Upper lobe of left lung (tissue), 4 donors: Measurements from ENCODE around the gene KAT6B.

ENCODE experiments used
- EP300 ChIP-seq, 4 donors: sonication (generic); formaldehyde crosslinking; IDR thresholded peaks; one replicate each; pipeline ENCODE4 v1.5.1; 2017; ENCODE audit warnings: antibody characterized with exemption in 4 of 4, control low read depth in 2 of 4
- POLR2A ChIP-seq, 4 donors: fragments of 450-650 bp; IDR thresholded peaks; one replicate each; pipeline ENCODE4 v1.5.1; 2016 to 2017; ENCODE audit warnings: antibody characterized with exemption in 4 of 4, mild to moderate bottlenecking in 2 of 4
- POLR2AphosphoS5 ChIP-seq, 2 donors: sonication (generic); formaldehyde crosslinking; IDR thresholded peaks; one replicate each; pipeline ENCODE4 v1.5.1; 2017; ENCODE audit warnings: antibody characterized with exemption in 2 of 2
- TF ChIP-seq, protein P1 (sequence below), 6 experiments: fragments of 450-650 bp in 4 of 6; fragments of 200-600 bp in 2 of 6; sonication (generic) in 2 of 6; IDR thresholded peaks; one replicate each; pipeline ENCODE4 v1.5.1; 2016 to 2019; ENCODE audit warnings: antibody characterized with exemption in 6 of 6

DNA sequence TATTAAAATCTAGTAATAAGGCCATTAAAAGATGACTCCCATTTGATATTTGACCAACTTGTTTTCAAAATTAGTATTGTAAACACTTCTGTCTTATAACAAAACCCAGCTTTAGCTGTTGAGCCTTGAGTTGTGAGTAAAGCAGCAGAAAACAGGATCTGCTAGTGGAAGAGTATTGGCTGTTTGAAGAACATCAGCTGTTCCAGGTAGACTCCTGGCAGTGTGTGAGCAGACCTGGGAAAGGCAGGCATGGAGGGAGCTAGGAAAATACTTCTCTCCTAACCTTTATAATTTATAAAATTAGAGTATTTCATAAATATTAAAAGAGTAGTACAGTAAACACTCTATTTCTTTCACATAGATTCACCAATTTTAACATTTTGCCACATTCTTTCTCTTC lies 29.0 kb downstream of the KAT6B start:
- no peak for TF ChIP-seq POLR2AphosphoS5 (IDR thresholded peaks at IDR 0.05)
- TF ChIP-seq, protein P1, sequence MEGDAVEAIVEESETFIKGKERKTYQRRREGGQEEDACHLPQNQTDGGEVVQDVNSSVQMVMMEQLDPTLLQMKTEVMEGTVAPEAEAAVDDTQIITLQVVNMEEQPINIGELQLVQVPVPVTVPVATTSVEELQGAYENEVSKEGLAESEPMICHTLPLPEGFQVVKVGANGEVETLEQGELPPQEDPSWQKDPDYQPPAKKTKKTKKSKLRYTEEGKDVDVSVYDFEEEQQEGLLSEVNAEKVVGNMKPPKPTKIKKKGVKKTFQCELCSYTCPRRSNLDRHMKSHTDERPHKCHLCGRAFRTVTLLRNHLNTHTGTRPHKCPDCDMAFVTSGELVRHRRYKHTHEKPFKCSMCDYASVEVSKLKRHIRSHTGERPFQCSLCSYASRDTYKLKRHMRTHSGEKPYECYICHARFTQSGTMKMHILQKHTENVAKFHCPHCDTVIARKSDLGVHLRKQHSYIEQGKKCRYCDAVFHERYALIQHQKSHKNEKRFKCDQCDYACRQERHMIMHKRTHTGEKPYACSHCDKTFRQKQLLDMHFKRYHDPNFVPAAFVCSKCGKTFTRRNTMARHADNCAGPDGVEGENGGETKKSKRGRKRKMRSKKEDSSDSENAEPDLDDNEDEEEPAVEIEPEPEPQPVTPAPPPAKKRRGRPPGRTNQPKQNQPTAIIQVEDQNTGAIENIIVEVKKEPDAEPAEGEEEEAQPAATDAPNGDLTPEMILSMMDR (IDR thresholded peaks at IDR 0.05) = no peak
- TF ChIP-seq POLR2A (IDR thresholded peaks at IDR 0.05) = no peak
- no peak for TF ChIP-seq EP300 (IDR thresholded peaks at IDR 0.05)
